Embryonic facial prominence (tissue), 1 donor: Measurements from ENCODE around the gene GDPD3.
"Not testable (repeated sequence)": the region's sequence is repeated elsewhere in the genome, so short reads cannot be mapped to it uniquely, and the experiment has no call there.

Source experiments
- DNase-seq: peaks from one replicate; pipeline ENCODE4 v3.0.0-alpha.2; 2016; ENCODE audit errors: extremely low spot score

GDPD3 gene, protein sequence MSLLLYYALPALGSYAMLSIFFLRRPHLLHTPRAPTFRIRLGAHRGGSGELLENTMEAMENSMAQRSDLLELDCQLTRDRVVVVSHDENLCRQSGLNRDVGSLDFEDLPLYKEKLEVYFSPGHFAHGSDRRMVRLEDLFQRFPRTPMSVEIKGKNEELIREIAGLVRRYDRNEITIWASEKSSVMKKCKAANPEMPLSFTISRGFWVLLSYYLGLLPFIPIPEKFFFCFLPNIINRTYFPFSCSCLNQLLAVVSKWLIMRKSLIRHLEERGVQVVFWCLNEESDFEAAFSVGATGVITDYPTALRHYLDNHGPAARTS

DNA sequence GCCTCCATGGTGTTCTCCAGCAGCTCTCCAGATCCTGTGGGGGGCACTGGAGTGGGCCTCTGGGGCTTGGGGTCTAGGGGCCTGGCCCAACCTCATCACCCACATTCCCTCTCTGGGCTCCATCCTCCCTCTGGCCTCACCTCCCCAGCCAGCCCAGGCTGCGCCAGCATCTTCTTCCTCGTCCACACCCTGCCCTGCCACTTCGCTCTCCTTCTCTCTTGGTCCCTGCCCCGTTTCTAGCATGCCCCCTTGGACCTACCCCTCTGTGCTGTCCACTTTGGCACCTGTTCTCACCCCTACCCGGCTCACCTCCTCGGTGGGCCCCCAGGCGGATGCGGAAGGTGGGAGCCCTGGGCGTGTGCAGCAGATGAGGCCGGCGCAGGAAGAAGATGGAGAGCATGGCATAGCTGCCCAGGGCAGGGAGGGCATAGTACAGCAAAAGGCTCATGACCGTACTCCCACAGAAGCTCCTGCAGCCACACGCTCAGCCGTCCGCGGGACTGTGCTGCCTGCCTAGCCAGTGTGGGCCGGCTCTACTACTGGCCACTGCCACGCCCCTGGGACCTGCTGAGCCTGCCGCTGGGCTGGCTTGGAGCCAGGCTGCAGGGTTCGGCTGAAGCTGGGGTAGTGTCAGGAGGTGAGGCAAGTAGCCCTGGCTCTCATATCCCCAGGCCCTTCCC, at the start of gene GDPD3:
TSS of gene GDPD3 (minus strand) at position 507 of the 680 bp plus-strand sequence. CDS start at position 448, 59 bp downstream.
- no peak for DNase-seq

DNA sequence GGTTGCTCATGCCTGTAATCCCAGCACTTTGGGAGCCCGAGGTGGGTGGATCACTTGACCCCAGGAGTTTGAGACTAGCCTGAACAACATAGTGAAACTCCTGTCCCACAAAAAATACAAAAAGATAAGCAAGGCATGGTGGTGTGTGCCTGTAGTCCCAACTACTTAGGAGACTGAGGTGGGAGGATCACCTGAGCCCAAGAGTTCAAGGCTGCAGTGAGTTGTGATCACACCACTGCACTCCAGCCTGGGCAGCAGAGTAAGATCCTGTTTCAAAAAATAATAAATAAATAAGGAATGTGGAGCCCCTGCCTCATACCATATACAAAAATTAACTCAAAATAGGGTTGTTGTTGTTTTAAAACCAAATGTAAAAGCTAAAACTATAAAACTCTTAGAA, 43.9 kb upstream of the GDPD3 start:
- no peak for DNase-seq

DNA sequence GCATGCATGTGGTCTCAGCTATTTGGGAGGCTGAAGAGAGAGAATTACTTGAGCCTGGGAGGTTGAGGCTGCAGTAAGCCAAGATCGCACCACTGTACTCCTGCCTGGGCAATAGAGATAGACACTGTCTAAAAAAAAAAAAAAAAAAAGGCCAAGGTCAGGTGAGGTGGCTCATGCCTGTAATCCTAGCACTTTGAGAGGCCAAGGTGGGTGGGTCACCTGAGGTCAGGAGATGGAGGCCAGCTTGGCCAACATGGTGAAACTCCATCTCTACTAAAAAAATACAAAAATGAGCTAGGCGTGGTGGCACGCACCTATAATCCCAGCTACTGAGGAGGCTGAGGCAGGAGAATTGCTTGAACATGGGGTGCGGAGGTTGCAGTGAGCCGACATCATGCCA, 41.9 kb upstream of the GDPD3 start:
- DNase-seq: no peak

DNA sequence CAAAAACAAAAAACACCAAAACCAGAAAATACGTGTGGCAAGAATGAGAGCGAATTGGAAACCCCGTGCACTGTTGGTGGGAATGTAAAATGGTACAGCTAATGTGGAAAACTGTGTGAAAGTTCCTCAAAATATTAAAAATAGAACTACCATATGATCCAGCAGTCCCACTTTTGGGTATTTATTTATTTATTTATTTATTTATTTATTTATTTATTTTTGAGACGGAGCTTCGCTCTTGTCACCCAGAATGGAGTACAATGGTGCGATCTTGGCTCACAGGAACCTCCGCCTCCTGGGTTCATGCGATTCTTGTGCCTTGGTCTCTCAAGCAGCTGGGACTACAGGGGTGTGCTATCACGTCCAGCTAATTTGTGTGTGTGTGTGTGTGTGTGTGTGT, 39.2 kb upstream of the GDPD3 start:
- DNase-seq: no peak

DNA sequence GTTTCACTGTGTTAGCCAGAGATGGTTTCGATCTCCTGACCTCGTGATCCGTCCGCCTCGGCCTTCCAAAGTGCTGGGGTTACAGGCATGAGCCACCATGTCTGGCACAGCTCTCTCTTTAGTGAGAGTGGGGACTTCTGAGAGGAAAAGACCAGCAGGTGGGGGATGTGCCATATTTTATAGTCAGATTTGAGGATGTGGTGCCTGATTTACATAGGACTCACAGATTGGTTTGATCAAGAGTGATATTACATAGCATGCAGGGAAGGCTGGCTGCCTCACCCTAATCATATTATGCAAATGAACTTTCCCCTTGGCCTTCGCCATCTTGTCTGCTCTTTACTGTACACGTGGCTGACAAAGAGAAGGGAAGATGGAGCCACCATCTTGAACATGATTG, 37.8 kb upstream of the GDPD3 start:
- no peak for DNase-seq

DNA sequence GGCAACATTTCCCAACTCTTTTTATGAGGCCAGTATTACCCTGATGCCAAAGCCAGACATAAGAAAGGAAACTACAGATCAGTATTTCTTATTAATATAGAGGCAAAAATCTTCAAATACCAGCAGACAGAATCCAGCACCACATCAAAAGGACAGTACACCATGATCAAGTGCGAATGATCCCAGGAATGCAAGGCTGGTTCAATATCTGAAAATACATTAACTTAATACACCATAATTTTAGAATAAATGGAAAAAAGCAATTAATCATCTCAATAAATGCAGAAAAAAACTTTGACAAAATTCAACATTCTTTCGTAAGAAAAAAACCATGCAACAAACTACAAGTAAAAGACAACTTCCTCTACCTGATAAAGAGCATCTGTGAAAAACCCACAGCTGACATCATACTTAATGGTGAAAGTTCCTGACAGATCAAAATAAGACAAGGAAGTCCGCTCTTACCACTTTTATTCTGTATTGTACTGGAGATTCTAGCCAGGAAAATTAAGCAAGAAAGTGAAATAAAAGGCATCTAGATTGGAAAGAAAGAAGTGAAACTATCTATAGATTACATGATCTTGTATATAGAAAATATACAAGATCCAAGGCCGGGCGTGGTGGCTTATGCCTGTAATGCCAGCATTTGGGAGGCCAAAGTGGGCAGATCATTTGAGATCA, 36.1 kb upstream of the GDPD3 start:
- no peak for DNase-seq

DNA sequence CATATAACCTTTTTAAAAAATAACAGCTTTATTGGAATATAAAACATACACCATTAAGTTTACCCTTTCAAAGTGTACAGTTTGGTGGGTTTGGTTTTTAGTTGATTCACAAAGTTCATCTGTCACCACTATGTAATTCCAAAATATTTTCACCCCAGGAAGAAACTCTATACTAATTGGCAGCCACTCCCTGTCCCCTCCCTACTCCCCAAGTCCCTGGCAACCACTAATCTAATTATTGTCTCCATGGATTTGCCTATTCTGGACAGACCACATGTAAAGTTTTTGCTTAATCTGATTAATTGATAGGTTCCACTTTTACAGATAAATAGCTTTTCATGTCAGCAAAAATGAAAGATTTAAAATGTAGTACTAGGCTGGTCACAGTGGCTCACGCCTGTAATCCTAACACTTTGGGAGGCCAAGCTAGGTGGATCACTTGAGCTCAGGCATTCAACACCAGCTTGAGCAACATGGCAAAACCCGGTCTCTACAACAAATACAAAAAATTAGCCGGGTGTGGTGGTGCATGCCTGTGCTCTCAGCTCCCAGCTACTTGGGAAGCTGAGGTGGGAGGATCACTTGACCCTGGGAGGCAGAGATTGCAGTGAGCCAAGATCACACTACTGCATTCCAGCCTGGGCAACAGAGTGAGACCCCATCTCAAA, 34.6 kb upstream of the GDPD3 start:
- DNase-seq: no peak

DNA sequence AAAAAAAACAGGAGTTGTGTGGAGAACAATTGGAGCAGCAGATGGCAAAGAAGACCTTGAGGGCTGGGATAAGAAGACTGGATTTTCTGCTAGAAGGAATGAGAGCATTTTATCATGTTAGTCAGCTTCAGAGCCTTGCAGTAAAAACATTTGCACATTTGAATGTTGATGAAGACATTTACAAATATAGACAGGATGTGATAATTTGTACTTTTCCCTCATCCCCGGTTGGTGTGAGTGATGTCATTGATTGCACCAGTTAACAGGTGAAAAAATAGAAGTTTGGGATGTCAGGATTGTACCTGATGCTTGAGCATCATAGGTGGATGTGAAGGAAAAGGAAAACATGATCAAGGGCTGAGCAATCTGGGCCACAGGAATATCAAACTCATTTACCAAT, 32.3 kb upstream of the GDPD3 start:
- DNase-seq: no peak

DNA sequence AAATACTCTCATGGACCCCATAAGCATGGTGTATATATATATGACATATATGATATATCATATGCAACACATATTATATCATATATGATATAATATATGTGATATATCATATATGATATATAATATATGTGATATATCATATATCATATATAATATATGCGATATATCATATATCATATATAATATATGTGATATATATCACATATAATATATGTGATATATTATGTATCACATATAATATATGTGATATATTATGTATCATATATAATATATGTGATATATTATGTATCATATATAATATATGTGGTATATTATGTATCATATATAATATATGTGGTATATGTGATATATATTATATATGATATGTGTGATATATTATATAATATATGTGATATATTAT, 31.6 kb upstream of the GDPD3 start:
- DNase-seq: no peak

DNA sequence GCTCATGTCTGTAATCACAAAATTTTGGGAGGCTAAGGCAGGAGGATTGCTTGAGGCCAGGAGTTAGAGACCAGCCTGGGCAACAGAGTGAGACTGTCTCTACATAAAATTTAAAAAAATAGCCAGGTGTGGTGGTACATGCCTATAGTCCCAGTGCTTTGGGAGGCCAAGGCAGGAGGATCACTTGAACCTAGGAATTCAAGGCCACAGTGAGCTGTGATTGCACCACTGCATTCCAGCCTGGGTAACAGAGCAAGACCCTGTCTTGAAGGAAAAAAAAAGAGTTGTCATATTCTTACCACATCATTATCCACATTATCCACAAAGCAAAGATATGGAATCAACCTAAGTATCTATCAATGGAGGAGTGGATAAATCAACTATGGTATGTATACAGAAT, 30.7 kb upstream of the GDPD3 start:
- no peak for DNase-seq

DNA sequence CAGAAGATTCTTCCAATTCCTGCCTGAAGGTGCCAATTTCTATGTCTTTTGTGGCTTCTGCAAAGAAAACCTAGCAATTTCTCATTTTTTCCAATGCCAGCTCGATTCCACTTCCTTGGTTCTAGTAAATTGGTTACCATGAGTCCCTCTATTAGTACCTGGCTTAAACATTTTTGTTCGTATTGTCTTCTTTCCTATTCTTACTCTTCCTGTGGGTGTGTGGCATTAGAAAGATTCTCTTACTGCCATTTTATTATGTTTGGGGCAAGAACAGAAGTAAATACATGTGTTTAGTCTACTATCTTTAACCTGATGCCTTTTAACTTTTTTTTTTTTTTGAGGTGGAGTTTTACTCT, 30.0 kb upstream of the GDPD3 start:
- DNase-seq: no peak

DNA sequence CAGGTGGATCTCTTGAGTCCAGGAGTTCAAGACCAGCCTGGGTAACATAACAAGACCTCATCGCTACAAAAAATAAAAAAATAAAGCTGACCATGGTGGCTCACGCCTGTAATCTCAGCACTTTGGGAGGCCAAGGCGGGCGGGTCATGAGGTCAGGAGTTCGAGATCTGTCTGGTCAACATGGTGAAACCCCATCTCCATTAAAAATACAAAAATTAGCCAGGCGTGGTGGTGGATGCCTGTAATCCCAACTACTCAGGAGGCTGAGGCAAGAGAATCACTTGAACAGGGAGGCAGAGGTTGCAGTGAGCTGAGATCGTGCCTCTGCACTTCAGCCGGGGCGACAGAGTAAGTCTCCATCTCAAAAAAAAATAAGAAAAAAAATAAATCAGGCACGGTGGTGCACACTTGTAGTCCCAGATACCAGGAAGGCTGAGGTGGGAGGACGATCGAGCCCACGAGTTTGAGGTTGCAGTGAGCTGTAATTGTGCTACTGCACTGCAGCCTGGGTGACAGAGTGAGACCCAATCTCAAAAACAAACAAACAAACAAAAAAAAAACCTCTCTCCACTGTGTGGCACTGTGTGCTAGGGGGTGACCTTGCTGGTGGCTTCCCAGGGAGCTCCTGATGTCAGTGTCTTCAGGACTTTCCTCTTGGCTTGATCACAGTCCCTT, 29.5 kb upstream of the GDPD3 start:
- DNase-seq: no peak

DNA sequence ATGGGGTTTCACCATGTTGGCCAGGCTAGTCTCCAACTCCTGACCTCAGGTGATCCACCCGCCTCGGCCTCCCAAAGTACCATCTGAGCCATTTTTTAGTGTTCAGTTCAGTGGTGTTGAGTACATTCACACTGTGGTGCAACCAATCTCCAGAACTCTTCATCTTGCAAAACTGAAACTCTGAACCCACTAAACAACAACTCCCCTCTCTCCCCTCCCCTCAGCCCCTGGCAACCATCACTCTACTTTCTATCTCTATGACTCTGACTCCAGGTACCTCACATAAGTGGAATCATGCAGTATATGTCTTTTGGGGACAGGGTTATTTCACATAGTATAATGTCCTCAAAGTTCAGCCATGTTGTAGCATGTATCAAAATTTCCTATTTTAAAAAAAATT, 28.4 kb upstream of the GDPD3 start:
- DNase-seq: no peak

DNA sequence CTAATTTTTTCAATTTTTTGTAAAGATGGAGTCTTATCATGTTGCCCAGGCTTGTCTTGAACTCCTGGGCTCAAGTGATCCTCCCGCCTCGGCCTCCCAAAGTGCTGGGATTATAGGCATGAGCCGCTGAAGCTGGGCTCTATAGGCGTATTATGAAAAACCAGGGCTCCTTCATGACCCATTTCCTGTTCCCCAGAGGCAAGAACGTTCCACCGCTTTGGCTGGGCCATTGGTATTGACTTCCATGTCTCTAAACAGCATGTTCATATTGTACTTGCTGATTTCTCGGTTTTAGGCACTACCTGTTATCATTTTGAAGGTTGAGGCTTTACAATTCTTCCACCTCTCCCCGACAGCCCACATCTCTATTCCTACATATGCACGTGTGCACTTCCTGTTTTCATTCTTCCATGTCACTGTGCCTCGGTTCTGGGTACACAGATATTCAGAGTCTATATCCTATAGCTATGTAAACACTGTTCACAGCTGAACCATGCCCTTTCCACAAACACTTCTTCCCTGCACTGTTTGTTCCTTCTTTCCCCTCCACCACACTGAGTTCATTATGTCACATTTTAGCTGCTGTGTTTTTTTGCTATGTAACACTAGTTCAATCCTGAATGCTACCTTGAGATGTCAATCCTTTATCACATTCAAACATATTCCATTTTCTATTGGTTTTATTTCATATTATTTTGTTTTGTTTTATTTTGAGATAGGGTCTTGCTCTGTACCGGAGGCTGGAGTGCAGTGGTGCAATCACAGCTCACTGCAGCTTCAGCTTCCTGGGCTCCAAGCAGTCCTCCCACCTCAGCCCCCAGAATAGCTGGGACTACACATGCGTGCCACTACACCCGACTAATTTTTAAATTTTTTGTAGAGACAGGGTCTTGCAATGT, 26.5 kb upstream of the GDPD3 start:
- DNase-seq: no peak

DNA sequence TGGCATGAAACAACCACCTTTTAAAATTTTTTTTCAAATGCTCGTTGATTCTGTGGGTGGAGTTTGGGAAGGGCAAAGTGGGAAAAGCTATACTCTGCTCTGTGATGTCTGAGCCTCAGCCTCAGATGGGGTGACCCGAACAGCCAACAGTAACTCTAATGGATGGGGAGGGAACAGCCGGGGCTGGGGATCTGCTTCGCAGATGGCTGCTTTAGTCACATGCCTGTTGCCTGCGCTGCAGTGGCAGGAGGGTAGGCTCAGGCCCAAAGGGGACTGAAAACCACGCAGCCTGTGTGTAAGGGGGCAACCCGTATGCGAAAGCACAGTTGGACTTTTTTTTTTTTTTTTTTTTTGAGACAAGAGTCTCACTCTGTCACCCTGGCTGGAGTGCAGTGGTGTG, 24.6 kb upstream of the GDPD3 start:
- DNase-seq: no peak

DNA sequence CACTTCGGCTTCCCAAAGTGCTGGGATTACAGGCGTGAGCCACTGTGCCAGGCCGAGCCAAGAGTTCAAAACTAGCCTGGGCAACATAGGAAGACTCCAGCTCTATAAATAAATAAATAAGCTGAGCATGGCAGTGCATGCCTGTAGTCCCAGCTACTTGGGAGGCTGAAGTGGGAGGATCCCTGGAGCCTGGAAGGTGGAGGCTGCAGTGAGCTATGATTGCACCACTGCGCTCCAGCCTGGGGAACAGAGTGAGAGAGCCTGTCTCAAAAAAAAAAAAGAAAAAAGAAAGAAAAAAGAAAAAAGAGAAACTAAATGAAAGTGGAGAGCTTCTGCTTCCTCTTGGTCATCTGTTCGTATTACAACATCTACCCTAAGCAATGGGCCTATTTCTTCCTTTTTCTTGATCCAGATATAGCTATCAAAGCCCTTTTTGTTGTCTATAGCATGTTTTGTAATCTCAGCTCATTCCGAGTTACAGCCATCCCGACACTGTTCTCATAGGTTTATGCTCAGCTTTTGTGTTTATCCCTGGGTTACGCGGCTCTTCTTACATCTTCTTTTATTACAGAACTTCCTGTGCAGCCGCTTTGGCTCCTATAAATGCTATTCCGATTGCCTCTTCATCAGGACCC, 23.8 kb upstream of the GDPD3 start:
- DNase-seq: no peak

DNA sequence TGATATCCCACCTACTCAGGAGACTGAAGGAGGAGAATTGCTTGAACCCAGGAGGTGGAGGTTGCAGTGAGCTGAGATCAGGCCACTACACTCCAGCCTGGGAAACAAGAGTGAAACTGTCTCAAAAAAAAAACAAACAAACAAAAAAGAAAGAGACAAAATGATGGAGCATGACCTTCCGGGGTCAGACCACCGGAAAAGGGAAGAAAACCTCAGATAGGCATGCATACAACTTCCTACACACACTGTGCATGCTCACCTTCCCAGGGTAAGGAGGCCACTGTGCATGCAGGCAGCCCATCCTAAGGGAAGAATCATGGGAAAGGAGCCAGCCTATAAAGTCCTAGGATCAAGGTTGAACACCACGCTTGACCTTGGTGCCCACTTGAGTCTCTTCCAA, 19.3 kb upstream of the GDPD3 start:
- DNase-seq: no peak

DNA sequence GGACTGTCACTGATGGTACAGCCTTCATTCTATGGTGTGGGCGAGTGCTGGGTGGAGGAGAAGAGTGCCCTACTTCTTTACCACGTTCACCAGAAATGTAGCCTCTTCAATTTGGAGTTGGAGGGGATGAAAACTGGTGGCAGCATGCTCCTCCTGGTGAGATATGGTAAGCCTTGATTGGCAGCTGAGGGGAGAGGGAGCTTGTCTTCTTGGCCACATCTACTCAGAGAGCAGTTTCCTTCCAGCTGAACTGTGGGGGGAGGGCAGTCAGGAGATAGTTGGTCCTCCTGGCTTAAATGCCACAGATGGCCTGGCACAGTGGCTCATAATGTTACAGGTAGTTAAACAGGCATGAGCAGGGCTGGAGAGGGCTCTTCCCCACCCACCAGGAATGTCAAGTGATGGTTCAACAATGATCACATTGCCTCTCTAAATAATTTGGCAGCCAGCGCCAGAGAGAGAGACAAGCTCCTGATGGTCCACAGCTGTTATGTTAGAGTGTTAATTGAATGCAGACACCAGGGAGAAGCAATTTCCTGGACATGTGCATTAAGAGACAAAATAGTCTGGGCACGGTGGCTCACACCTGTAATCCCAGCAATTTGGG, 18.6 kb upstream of the GDPD3 start:
- no peak for DNase-seq

DNA sequence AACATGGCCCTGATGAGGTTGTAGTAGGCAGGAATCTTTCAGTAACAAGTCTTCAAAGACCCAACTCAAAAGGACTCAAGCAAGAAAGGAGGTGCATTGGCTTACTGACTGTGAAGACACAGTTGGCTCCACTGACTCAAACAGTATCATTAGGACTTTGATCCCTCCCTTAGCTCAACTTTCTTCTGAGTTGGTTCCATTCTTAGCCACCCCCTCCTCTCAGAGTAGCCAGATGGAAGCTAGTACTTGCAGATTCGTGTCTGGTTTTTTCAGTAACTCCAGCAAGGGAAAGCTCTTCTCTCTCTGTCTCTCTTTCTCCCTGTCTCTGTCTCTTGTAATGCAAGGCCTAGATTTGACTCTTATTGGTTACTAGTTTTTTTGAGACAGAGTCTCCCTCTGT, 14.7 kb upstream of the GDPD3 start:
- DNase-seq: no peak

DNA sequence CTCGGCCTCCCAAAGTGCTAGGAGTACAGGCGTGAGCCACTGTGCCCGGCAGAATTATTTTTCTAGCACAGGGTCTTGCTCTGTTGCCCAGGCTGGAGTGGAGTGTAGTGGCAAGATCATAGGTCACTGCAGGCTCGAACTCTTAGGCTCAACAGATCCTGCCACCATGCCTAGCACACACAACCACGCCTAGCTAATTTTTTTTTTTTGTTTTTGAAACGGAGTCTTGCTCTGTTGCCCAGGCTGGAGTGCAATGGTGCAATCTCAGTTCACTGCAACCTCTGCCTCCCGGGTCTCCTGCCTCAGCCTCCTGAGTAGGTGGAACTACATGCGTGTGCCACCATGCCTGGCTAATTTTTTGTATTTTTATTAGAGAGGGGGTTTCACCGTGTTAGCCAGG, 12.4 kb upstream of the GDPD3 start:
- DNase-seq: not testable (repeated sequence)
